ENCODE measurements around the gene AK6.

Gene AK6

GRCh38 chr5:69369340-69370121 lies at the start of gene AK6, which contains the start of the genes RAD17 and TAF9:
Gene AK6, minus strand, starts transcription at chr5:69369520. Its CDS starts 30 bp downstream, at chr5:69369490.
Gene RAD17, plus strand, starts transcription at chr5:69369818. Its CDS starts 2,391 bp downstream, at chr5:69372209.
Gene TAF9, minus strand, starts transcription at chr5:69369520. Its CDS starts 3,783 bp downstream, at chr5:69365737.
- H3K27ac ChIP-seq, result peak within 1 kb of the TSS; percentile 90
- peak; percentile 33 for TF ChIP-seq ZFX (IDR thresholded peaks at IDR 0.05)
- TF ChIP-seq CTCF (conservative IDR thresholded peaks at IDR 0.05), result no peak

- no peak for TF ChIP-seq ZFX (IDR thresholded peaks at IDR 0.05)
- TF ChIP-seq CTCF (conservative IDR thresholded peaks at IDR 0.05), result no peak
- H3K27ac ChIP-seq, result no peak overlapping the region
Measured at GRCh38 chr5:69418554-69418953, 49.2 kb upstream of the AK6 start.

GRCh38 chr5:69416699-69417098 lies 47.4 kb upstream of the AK6 start:
- no peak overlapping the region for H3K27ac ChIP-seq
- no peak for TF ChIP-seq ZFX (IDR thresholded peaks at IDR 0.05)

GRCh38 chr5:69416180-69416579 lies 46.9 kb upstream of the AK6 start:
- no peak for TF ChIP-seq CTCF (conservative IDR thresholded peaks at IDR 0.05)
- no peak for TF ChIP-seq ZFX (IDR thresholded peaks at IDR 0.05)
- H3K27ac ChIP-seq, result peak overlapping the region; percentile 99

- H3K27ac ChIP-seq, result peak overlapping the region; percentile 99
- TF ChIP-seq ZFX (IDR thresholded peaks at IDR 0.05), result 0 out of 2 replicates have a peak, but pooled peaks have one; percentile 21
- no peak for TF ChIP-seq CTCF (conservative IDR thresholded peaks at IDR 0.05)
Measured at GRCh38 chr5:69415584-69415958, 46.3 kb upstream of the AK6 start.

- H3K27ac ChIP-seq, result peak within 1 kb of the TSS; percentile 99
- TF ChIP-seq CTCF (conservative IDR thresholded peaks at IDR 0.05), result peak; percentile 80
- TF ChIP-seq ZFX (IDR thresholded peaks at IDR 0.05), result peak; percentile 86
Measured at GRCh38 chr5:69414885-69415583, 45.7 kb upstream of the AK6 start, which contains the start of gene MARVELD2. Gene MARVELD2, plus strand, starts transcription at chr5:69415116. Its CDS starts 4,270 bp downstream, at chr5:69419386.

GRCh38 chr5:69404659-69405330 lies 35.5 kb upstream of the AK6 start:
- no peak overlapping the region for H3K27ac ChIP-seq
- TF ChIP-seq CTCF (conservative IDR thresholded peaks at IDR 0.05), result no peak
- TF ChIP-seq ZFX (IDR thresholded peaks at IDR 0.05), result no peak
